NCI-H2196 (cell line): ENCODE measurements around the gene RTKN2.

Experiments used
- DNase-seq: peaks from one replicate; lab custom pipeline; 2025; ENCODE audit not compliant: unreplicated experiment; lab: John Stamatoyannopoulos, UW

RTKN2 gene

GRCh38 chr10:62180677-62181076, 88.0 kb downstream of the RTKN2 start:
- no peak for DNase-seq

GRCh38 chr10:62178568-62178967, 90.1 kb downstream of the RTKN2 start:
- DNase-seq: no peak

GRCh38 chr10:62177111-62177510, 91.5 kb downstream of the RTKN2 start:
- DNase-seq: no peak

- no peak for DNase-seq
These were observed 93.4 kb downstream of the RTKN2 start for GRCh38 chr10:62175251-62175650.

GRCh38 chr10:62172465-62172864, 96.2 kb downstream of the RTKN2 start:
- no peak for DNase-seq

- no peak for DNase-seq
These were observed 96.9 kb downstream of the RTKN2 start for GRCh38 chr10:62171791-62172190.

- DNase-seq: no peak
These were observed 97.9 kb downstream of the RTKN2 start for GRCh38 chr10:62170732-62171131.

GRCh38 chr10:62166331-62167131, 102.1 kb downstream of the RTKN2 start:
- no peak for DNase-seq

GRCh38 chr10:62165803-62166202, 102.8 kb downstream of the RTKN2 start:
- no peak for DNase-seq

GRCh38 chr10:62163024-62163423, 105.6 kb downstream of the RTKN2 start:
- DNase-seq: no peak

- DNase-seq: no peak
These were observed 106.2 kb downstream of the RTKN2 start for GRCh38 chr10:62162261-62162981.

- no peak for DNase-seq
These were observed 109.3 kb downstream of the RTKN2 start for GRCh38 chr10:62159351-62159750.

GRCh38 chr10:62157601-62158000, 111.0 kb downstream of the RTKN2 start:
- no peak for DNase-seq

GRCh38 chr10:62155054-62155680, 113.5 kb downstream of the RTKN2 start:
- DNase-seq: no peak

- DNase-seq: no peak
These were observed 114.4 kb downstream of the RTKN2 start for GRCh38 chr10:62154231-62154630.

GRCh38 chr10:62153191-62153590, 115.5 kb downstream of the RTKN2 start:
- no peak for DNase-seq

GRCh38 chr10:62149621-62150020, 119.0 kb downstream of the RTKN2 start:
- no peak for DNase-seq

GRCh38 chr10:62148155-62148554, 120.5 kb downstream of the RTKN2 start:
- DNase-seq: no peak

GRCh38 chr10:62147425-62147824, 121.2 kb downstream of the RTKN2 start:
- DNase-seq: no peak

GRCh38 chr10:62136931-62137330, 131.7 kb downstream of the RTKN2 start:
- no peak for DNase-seq

GRCh38 chr10:62133618-62134017, 135.0 kb downstream of the RTKN2 start:
- no peak for DNase-seq
